HL-60 (cell line): Measurements from ENCODE around the gene TSC2. TPM values are rescaled to one million over a fixed set of nuclear protein-coding genes. Genes with fewer than 3 reads are reported as not detected.
A peak's percentile ranks its signal among the peaks of the same experiment; 100 is the strongest.
"Not testable (repeated sequence)": the region's sequence is repeated elsewhere in the genome, so short reads cannot be mapped to it uniquely, and the experiment has no call there.

Experiments used
- DNase-seq, 2 experiments: peaks; one replicate each; pipeline ENCODE4 v3.0.0-alpha.2; 2010 to 2020; ENCODE audit warnings: low read depth in 1 of 2, low spot score in 1 of 2
- H3K27ac ChIP-seq: fragments of 250-450 bp; sonication (Bioruptor Pico); replicated peaks from 2 replicates; pipeline ENCODE4 v1.5.1; 2020; ENCODE audit warnings: mild to moderate bottlenecking, moderate library complexity
- H3K27me3 ChIP-seq: fragments of 250-450 bp; sonication (Bioruptor Pico); 2 replicates; pipeline ENCODE4 v1.5.1; 2021; ENCODE audit warnings: mild to moderate bottlenecking, moderate library complexity; ENCODE audit not compliant: insufficient read depth, poor library complexity, severe bottlenecking
- H3K4me3 ChIP-seq: replicated peaks from 2 replicates; pipeline ENCODE4 v1.5.1; 2011; ENCODE audit warnings: mild to moderate bottlenecking, control low read depth, low read length; ENCODE audit not compliant: insufficient read depth
- POLR2AphosphoS5 ChIP-seq: IDR thresholded peaks from 2 replicates; pipeline ENCODE4 v1.6.1; 2012; ENCODE audit warnings: low read depth
- microRNA-seq: library from miRNA; unstranded; fragments of <30 nt; microRNA quantifications from one replicate; pipeline ENCODE4, GENCODE V29; 2018

Gene TSC2

GRCh38 chr16:2135071-2135470 lies 87.3 kb downstream of the TSC2 start:
- peak overlapping the region; percentile 43 for H3K4me3 ChIP-seq
- H3K27ac ChIP-seq, H3K27me3 ChIP-seq, DNase-seq: not testable (repeated sequence)

DNA sequence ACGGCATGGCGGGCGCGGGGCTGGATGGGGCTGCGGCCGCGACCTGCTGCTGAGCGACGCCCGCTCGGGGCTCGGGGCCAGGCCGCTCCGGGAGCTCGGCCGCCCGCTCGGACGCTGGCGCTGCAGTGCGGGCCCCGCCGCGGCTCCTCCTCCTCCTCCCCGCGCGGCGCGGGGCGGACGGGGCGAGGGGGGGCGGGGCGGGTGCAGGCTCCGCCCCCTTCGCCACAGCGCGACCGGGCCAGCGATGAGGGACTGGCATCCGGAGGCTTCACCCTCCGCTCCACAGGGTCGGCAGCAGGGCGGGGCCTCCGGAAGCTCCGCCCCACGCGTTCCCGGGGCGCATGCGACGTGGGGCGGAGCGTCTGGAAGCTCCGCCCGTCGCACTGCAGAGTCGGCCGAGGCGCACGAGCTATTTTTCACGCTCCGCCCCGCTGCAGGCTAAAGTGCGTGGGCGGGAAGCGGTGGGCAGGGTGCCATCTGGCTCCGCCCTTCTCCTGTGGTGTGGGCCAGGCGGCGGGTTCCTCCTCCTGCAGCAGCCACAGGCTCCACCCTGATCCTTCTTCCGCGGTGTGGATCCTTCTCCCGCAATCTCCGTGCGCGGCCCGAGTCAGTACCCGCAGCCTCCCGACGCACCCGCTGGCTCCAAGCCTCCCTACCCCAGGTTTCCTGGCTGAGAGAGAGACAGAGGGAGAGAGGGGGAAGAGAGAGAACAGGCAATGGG lies 88.1 kb downstream of the TSC2 start, which contains the start of gene PKD1:
Gene PKD1 (minus strand): TSS at position 129 of the 721 bp plus-strand sequence. CDS start 209 bp downstream, outside the sequence.
- peak within 1 kb of the TSS; percentile 43 for H3K4me3 ChIP-seq
- peak within 1 kb of the TSS; percentile 52 for H3K27ac ChIP-seq
- not testable (repeated sequence) for H3K27me3 ChIP-seq
- DNase-seq = peak; percentile 94 to 95
- peak; percentile 41; the same call in 1 of the 2 replicates for TF ChIP-seq POLR2AphosphoS5

Small RNAs within 50 kb of the gene (microRNA-seq; reads per million reads assigned to microRNA genes)
- not detected for gene MIR1225
- not detected for gene MIR3180-5
- gene MIR4516 = not detected
- not detected for gene MIR6511B1
